A549 (cell line): Measurements from ENCODE around the gene RANGRF. TPM values are rescaled to one million over a fixed set of nuclear protein-coding genes. Genes with fewer than 3 reads are reported as not detected.

Experiments used
- ATAC-seq, 2 experiments: fragments of 200-7000 bp in 1 of 2; fragments of >200 bp in 1 of 2; cut with Nextera tagmentation in 1 of 2; cut with Tn5 transposase in 1 of 2; 3 replicates each; pipeline versions ENCODE4 v1.8.0 to v1.9.1; 2018 to 2020; ENCODE audit warnings: mild to moderate bottlenecking in 1 of 2, moderate library complexity in 1 of 2
- CTCF ChIA-PET: fragments of 300-600 bp; sonication (Branson Sonifier 250); formaldehyde crosslinking; extraction: SDS; loops from one replicate; lab custom pipeline; 2021; ENCODE audit warnings: antibody characterized with exemption, inconsistent platforms; lab: Yijun Ruan, JAX
- POLR2A ChIA-PET: fragments of 350-600 bp; formaldehyde crosslinking; extraction: SDS; loops from one replicate; lab custom pipeline; 2021; ENCODE audit warnings: antibody characterized with exemption, inconsistent platforms; lab: Yijun Ruan, JAX
- DNase-seq, 2 experiments: peaks; one replicate each; pipeline versions ENCODE4 v3.0.0 to v3.0.0-alpha.2; 2011 to 2016; ENCODE audit warnings: low read depth in 1 of 2, low spot score in 1 of 2
- FAIRE-seq: peaks from 2 replicates; lab custom pipeline; 2011; peaks lifted over from hg19 to GRCh38; lab: Jason Lieb, UNC
- H3K27ac ChIP-seq, 2 experiments: fragments of >200 bp; sonication (Bioruptor Twin); formaldehyde crosslinking; 3 replicates each; pipeline ENCODE4 v1.5.1; 2016 to 2017
- H3K4me1 ChIP-seq: fragments of >200 bp; sonication (Bioruptor Twin); formaldehyde crosslinking; 3 replicates; pipeline ENCODE4 v1.6.1; 2016
- H3K4me2 ChIP-seq: fragments of >200 bp; sonication (Bioruptor Twin); formaldehyde crosslinking; 3 replicates; pipeline ENCODE4 v1.6.1; 2016
- H3K4me3 ChIP-seq: fragments of >200 bp; sonication (Bioruptor Twin); formaldehyde crosslinking; 3 replicates; pipeline ENCODE4 v1.5.1; 2016
- H3K9me3 ChIP-seq: fragments of >200 bp; sonication (Bioruptor Twin); formaldehyde crosslinking; 3 replicates; pipeline ENCODE4 v1.6.1; 2016
- ATOH8 ChIP-seq: fragments of 250-450 bp; sonication (Bioruptor Pico); IDR thresholded peaks from 2 replicates; pipeline ENCODE4 v1.5.0; 2020; ENCODE audit warnings: low read depth, mild to moderate bottlenecking, moderate library complexity
- BHLHE40 ChIP-seq: IDR thresholded peaks from 2 replicates; pipeline ENCODE4 v1.6.1; 2012; ENCODE audit warnings: low read depth, low read length, inconsistent platforms
- CBX2 ChIP-seq: fragments of 200-600 bp; sonication (generic); IDR thresholded peaks from 2 replicates; pipeline ENCODE4 v1.6.1; 2016; ENCODE audit warnings: low read depth, mild to moderate bottlenecking, borderline replicate concordance
- CBX8 ChIP-seq: fragments of 200-600 bp; sonication (generic); IDR thresholded peaks from 2 replicates; pipeline ENCODE4 v1.6.1; 2016
- CEBPB ChIP-seq, 2 experiments: fragments of >200 bp in 1 of 2; sonication (Bioruptor Twin) in 1 of 2; formaldehyde crosslinking in 1 of 2; IDR thresholded peaks; 2 replicates each; pipeline ENCODE4 v1.6.1; 2012 to 2016
- CHD2 ChIP-seq: fragments of 150-350 bp; IDR thresholded peaks from 2 replicates; pipeline ENCODE4 v1.6.1; 2014; ENCODE audit warnings: low read length; ENCODE audit not compliant: partially characterized antibody
- ELK1 ChIP-seq: fragments of 150-350 bp; IDR thresholded peaks from 2 replicates; pipeline ENCODE4 v1.6.1; 2014; ENCODE audit warnings: low read depth, mild to moderate bottlenecking, low read length
- EP300 ChIP-seq, 2 experiments: fragments of >200 bp; sonication (Bioruptor Twin); formaldehyde crosslinking; IDR thresholded peaks; 2 replicates in 1 of 2; 3 replicates in 1 of 2; pipeline ENCODE4 v1.6.1; 2016 to 2017
- ESRRA ChIP-seq: fragments of 150-350 bp; IDR thresholded peaks from 2 replicates; pipeline ENCODE4 v1.6.1; 2014; ENCODE audit warnings: mild to moderate bottlenecking, low read length, borderline replicate concordance
- FOSL2 ChIP-seq, 2 experiments: fragments of 450-650 bp in 1 of 2; fragments of >200 bp in 1 of 2; sonication (Bioruptor Twin) in 1 of 2; formaldehyde crosslinking; IDR thresholded peaks; 2 replicates each; pipeline versions ENCODE4 v1.5.0 to v1.6.1; 2016 to 2020; ENCODE audit warnings: mild to moderate bottlenecking in 1 of 2, moderate library complexity in 1 of 2
- FOXS1 ChIP-seq: fragments of 250-450 bp; sonication (Bioruptor Pico); IDR thresholded peaks from 2 replicates; pipeline ENCODE4 v1.5.0; 2020; ENCODE audit warnings: mild to moderate bottlenecking, moderate library complexity
- HOXB13 ChIP-seq: fragments of 250-450 bp; sonication (Bioruptor Pico); IDR thresholded peaks from 2 replicates; pipeline ENCODE4 v1.5.0; 2020; ENCODE audit warnings: low read depth, mild to moderate bottlenecking, moderate library complexity
- JUN ChIP-seq, 2 experiments: fragments of >200 bp; sonication (Bioruptor Twin); formaldehyde crosslinking; IDR thresholded peaks; 2 replicates in 1 of 2; 3 replicates in 1 of 2; pipeline ENCODE4 v1.6.1; 2016 to 2017
- MYC ChIP-seq: IDR thresholded peaks from 2 replicates; pipeline ENCODE4 v1.6.1; 2012; ENCODE audit warnings: mild to moderate bottlenecking, inconsistent platforms, low read length, improper control_type of control experiment, borderline replicate concordance
- PHF8 ChIP-seq: fragments of 200-600 bp; sonication (generic); IDR thresholded peaks from 2 replicates; pipeline ENCODE4 v1.6.1; 2016; ENCODE audit warnings: low read depth, mild to moderate bottlenecking, antibody characterized with exemption, moderate library complexity, borderline replicate concordance
- POLR2AphosphoS2 ChIP-seq: conservative IDR thresholded peaks from 2 replicates; pipeline ENCODE4 v1.6.1; 2012; ENCODE audit warnings: low read length, improper control_type of control experiment, inconsistent platforms
- RCOR1 ChIP-seq: fragments of 150-350 bp; IDR thresholded peaks from 2 replicates; pipeline ENCODE4 v1.6.1; 2014; ENCODE audit warnings: antibody characterized with exemption, low read length, low read depth
- RFX5 ChIP-seq: fragments of 450-650 bp; IDR thresholded peaks from 2 replicates; pipeline ENCODE4 v1.7.1; 2014; ENCODE audit warnings: antibody characterized with exemption, mild to moderate bottlenecking, moderate library complexity
- SREBF2 ChIP-seq: fragments of 450-650 bp; IDR thresholded peaks from 2 replicates; pipeline ENCODE4 v1.6.1; 2014; ENCODE audit warnings: mild to moderate bottlenecking, moderate library complexity
- TP53 ChIP-seq: fragments of 250-450 bp; sonication (Bioruptor Pico); IDR thresholded peaks from 2 replicates; pipeline ENCODE4 v1.5.0; 2021; ENCODE audit warnings: mild to moderate bottlenecking, moderate library complexity
- ZFP36 ChIP-seq: fragments of 450-650 bp; IDR thresholded peaks from 2 replicates; pipeline ENCODE4 v1.6.1; 2014; ENCODE audit warnings: borderline replicate concordance; ENCODE audit not compliant: partially characterized antibody
- ZNF302 ChIP-seq: fragments of 250-450 bp; sonication (Bioruptor Pico); IDR thresholded peaks from 2 replicates; pipeline ENCODE4 v1.9.0; 2021; ENCODE audit warnings: inconsistent platforms, mild to moderate bottlenecking, moderate library complexity
- WGBS: methylation state at CpG from one replicate; pipeline ENCODE4 v1.1.6; 2017; ENCODE audit errors: missing lambda C conversion rate; 5-methylcytosine and 5-hydroxymethylcytosine counted together
- polyA plus RNA-seq, 4 experiments: library from polyadenylated mRNA; depleted of rRNA in 3 of 4; stranded (reverse); fragments of >200 nt; fragmentation: RNase III in 1 of 4; extraction: RNeasy Plus Mini Kit Qiagen cat#74134 plus additional on column Dnase treatment in 1 of 4; gene quantifications; 2 replicates in 3 of 4; 3 replicates in 1 of 4; pipeline ENCODE4 v1.2.3, GENCODE V29; 2011 to 2017
- TF ChIP-seq, protein P1 (sequence below): fragments of >200 bp; sonication (Bioruptor Twin); formaldehyde crosslinking; IDR thresholded peaks from 3 replicates; pipeline ENCODE4 v1.6.1; 2016
- TF ChIP-seq, protein P2 (sequence below): fragments of >200 bp; sonication (Bioruptor Twin); formaldehyde crosslinking; IDR thresholded peaks from 2 replicates; pipeline ENCODE4 v1.6.1; 2016
- TF ChIP-seq, protein P3 (sequence below): IDR thresholded peaks from 2 replicates; pipeline ENCODE4 v1.6.1; 2012

RANGRF gene
- polyA plus RNA-seq, 2 of the 4 experiments (the other 2 are of a cell fraction) = 47.2 to 56.4 TPM

DNA sequence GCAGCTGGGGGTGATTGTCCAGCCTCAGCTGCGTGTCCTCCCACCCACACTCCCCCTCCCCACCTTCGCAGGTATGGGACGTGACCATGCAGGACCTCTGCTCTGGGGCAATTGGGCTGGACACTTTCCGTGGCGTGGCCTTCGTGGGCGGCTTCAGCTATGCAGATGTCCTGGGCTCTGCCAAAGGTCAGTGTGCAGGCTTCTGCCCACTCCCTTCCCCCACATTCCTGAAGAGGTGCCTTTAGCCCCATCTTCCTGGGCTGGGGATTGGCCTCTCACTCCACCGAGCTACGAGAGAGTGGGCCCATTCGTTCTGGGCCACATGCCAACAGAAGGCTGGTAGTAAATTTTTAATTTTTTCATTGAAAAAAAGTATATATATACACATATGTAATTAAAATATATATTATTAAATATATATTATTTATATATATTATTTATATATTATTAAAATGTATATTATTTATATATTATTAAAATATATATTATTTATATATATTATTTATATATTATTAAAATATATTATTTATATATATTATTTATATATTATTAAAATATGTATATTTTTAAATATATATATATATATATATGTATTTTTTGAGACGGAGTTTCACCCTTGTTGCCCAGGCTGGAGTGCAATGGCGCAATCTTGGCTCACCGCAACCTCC is 20.9 kb upstream of the RANGRF start (continued):
- TF ChIP-seq MYC (no peak), CHD2 (no peak), SREBF2 (no peak), ELK1 (no peak), ZNF302 (CRISPR knock-in tag) (no peak), EP300 (IDR thresholded peaks at IDR 0.05) (no peak), PHF8 (no peak), TP53 (no peak), FOSL2 (IDR thresholded peaks at IDR 0.05) (no peak), FOSL2 (CRISPR knock-in tag; IDR thresholded peaks at IDR 0.05) (no peak), ESRRA (no peak), ATOH8 (no peak)
- TF ChIP-seq, protein P1, sequence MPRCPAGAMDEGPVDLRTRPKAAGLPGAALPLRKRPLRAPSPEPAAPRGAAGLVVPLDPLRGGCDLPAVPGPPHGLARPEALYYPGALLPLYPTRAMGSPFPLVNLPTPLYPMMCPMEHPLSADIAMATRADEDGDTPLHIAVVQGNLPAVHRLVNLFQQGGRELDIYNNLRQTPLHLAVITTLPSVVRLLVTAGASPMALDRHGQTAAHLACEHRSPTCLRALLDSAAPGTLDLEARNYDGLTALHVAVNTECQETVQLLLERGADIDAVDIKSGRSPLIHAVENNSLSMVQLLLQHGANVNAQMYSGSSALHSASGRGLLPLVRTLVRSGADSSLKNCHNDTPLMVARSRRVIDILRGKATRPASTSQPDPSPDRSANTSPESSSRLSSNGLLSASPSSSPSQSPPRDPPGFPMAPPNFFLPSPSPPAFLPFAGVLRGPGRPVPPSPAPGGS = no peak

- TF ChIP-seq ESRRA = no peak
- no peak for TF ChIP-seq POLR2AphosphoS2
- no peak for TF ChIP-seq BHLHE40
- TF ChIP-seq, protein P2, sequence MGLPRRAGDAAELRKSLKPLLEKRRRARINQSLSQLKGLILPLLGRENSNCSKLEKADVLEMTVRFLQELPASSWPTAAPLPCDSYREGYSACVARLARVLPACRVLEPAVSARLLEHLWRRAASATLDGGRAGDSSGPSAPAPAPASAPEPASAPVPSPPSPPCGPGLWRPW = no peak
- no peak for TF ChIP-seq FOXS1
- no peak for TF ChIP-seq CHD2
- TF ChIP-seq JUN (IDR thresholded peaks at IDR 0.05) = no peak
- TF ChIP-seq PHF8 = no peak
- TF ChIP-seq SREBF2 = no peak
- TF ChIP-seq, all 56 proteins: peak for 0
- POLR2A ChIA-PET = interaction anchor here (1.7 to 2.6 kb wide), 3 partner anchors 19 to 27 kb away, joined by 5 to 6 read pairs (median 6); partner anchors contain the start of genes CTC1, PFAS and SLC25A35
- H3K27ac ChIP-seq = no peak overlapping the region
- H3K4me1 ChIP-seq = no peaks in the 10 kb centered on the region
- no peak for DNase-seq
- no peak overlapping the region for H3K4me3 ChIP-seq
- CTCF ChIA-PET = interaction anchor here (0.7 to 4.4 kb wide), 7 partner anchors 9 to 335 kb away, joined by 3 to 17 read pairs (median 3); no protein-coding TSS in a partner anchor
- WGBS = 94% methylated on average over 26 of the region's 29 CpGs
- no peaks in the 10 kb centered on the region for H3K9me3 ChIP-seq
- no peak overlapping the region for H3K4me2 ChIP-seq
- ATAC-seq = no peak
- FAIRE-seq = no peak
These were observed 19.7 kb upstream of the RANGRF start for GRCh38 chr17:8268550-8269298.

DNA sequence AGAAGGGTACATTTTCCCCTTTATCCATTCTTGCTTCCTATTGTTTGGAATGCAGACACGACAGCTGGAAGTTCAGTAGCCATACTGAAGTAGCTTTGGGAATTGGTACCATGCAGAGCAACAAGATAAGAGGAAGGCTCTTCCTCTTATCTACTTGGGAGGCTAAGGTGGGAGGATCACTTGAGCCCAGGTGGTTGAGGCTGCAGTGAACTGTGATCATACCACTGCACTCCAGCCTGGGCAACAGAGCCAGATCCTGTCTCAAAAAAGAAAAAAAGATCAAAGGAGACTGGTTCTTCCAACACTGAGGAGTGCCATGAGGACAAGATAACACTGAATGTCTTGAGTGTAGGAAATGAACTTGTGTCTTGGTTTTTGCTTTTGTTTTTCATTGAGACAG is 16.0 kb upstream of the RANGRF start:
- H3K27ac ChIP-seq = no peak overlapping the region
- ChIA-PET POLR2A (interaction anchor here (1.0 to 1.8 kb wide), 2 partner anchors 16 to 23 kb away, joined by 3 to 5 read pairs; partner anchors contain the start of gene RANGRF), CTCF (interaction anchor here (3.3 kb wide), 1 partner anchor 17 kb away, joined by 14 read pairs; no protein-coding TSS in a partner anchor)
- H3K4me3 ChIP-seq = no peak overlapping the region
- ATAC-seq (no peak), FAIRE-seq (no peak), DNase-seq (no peak)
- no peaks in the 10 kb centered on the region for H3K4me1 ChIP-seq
- no peaks in the 10 kb centered on the region for H3K9me3 ChIP-seq
- WGBS = 92% methylated on average over 1 of the region's 1 CpG
- no peak overlapping the region for H3K4me2 ChIP-seq
- TF ChIP-seq RFX5 (no peak), ZFP36 (no peak), CEBPB (IDR thresholded peaks at IDR 0.05) (no peak), CBX2 (no peak), RCOR1 (no peak), EP300 (IDR thresholded peaks at IDR 0.05) (no peak), ELK1 (no peak), CBX8 (no peak), SREBF2 (no peak), HOXB13 (CRISPR knock-in tag) (no peak)
- TF ChIP-seq, protein P3, sequence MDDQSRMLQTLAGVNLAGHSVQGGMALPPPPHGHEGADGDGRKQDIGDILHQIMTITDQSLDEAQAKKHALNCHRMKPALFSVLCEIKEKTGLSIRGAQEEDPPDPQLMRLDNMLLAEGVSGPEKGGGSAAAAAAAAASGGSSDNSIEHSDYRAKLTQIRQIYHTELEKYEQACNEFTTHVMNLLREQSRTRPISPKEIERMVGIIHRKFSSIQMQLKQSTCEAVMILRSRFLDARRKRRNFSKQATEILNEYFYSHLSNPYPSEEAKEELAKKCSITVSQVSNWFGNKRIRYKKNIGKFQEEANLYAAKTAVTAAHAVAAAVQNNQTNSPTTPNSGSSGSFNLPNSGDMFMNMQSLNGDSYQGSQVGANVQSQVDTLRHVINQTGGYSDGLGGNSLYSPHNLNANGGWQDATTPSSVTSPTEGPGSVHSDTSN = no peak
